ENCODE measurements around the gene CTNNBL1.
A peak's percentile ranks its signal among the peaks of the same experiment; 100 is the strongest.

CTNNBL1 gene

DNA sequence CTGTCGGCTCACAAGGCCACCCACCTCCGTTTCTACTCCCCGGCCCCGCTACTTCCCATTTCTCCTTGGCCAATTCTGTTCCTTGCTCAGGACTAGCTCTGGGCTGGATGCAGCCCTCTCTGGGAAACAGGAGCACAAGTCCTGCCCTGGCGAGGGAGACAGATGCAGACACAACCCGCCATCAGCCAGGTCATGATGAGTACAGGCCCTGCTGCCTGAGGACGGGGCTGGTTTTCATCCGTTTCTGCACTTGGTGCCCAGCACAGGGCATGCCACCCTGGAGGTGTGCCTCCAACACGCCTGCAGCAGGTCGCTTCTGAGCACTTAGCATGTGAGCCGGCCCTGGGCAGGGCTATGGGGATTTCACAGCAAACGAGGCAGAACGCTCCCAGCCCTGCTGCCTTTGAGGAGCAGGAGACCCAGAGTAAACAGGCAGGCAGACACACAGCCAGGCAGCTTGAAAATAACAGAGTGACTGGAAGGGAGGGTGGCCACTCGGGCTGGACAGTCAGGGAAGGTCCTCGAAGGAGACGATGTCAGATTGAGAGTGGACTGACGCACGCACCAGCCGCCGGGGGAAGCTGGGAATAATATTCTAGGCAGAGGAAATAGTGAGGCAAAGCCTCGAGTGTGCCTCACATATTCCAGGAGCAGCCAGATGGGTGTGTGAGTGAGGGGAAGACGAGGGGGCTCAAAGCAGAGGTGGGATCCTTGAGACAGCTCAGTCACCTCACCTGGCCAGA lies 187.9 kb downstream of the CTNNBL1 start:
- DNase-seq = no peak

DNA sequence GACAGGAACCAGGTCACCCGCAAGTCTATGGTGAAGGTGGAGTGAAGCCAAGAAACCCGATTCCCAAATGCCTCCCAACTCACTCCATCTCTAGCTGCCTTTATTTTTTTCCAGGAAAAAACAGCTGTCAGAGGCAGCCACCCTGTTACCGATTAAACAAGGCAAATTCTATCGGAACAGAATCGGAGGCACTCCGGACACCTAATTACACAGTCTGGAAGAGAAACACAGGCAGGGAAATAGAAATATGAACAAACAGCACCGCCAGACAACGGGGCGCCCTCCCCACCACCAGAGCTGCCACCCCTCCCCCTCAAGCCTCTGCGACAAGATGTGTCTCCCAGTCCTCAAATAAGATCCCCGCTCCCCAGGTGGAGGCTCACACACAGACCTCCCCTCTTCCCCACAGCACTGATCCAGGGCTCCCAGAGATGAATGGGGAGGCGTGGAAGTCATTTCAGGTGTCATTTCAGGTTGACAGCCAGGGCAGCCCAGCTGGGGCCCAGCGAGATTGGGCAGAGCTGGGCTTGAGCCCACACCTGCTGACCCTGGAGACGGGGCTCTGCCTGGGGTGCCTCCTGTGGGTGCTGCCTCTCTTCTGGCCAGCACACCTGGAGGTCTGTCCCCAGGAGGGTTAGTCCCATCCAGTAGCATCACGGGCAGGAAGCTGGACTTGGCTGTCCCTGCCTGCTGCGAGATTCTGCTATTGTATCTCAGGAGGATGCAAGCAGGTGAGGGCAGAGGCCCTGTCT lies 189.3 kb downstream of the CTNNBL1 start:
- DNase-seq = no peak

DNA sequence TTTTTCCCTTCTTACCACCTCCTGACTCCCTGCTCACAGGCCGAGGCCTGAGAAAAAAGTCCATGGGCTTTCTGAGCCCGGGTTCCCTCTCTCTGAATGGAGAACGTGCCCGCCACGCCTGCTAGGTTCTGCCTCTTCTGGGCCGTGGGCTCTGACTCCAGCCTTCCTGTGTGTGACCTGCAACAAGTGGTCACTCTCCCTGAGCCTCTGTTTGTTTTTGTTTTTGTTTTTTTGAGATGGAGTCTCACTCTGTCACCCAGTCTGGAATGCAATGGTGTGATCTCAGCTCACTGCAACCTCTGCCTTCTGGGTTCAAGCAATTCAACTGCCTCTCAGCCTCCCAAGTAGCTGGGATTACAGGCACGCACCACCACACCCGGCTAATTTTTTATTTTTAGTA lies 191.2 kb downstream of the CTNNBL1 start:
- DNase-seq = no peak

GRCh38 chr20:37885593-37886503 lies 192.0 kb downstream of the CTNNBL1 start:
- no peak for DNase-seq

DNA sequence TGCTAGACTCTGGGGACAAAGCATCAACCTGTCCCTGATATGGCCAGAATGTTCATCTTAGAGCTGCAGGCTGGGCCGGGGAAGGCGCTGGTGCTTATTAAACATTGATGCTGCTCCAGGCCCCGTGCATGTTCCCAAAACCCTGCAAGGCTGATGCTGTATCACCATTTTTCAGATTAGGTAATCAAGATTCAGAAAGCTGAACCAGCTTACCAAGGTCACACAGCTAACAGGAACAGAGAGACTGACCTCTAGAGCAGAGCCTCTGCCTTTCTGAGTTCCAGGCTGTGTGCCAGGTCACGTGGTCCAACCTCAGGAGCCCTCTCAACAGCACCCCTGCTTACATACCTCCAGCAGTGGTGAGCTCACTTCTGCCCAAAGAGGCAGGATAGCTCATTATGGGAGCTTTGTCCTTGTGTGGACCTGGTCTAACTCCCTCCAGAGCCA lies 193.0 kb downstream of the CTNNBL1 start:
- DNase-seq = no peak

DNA sequence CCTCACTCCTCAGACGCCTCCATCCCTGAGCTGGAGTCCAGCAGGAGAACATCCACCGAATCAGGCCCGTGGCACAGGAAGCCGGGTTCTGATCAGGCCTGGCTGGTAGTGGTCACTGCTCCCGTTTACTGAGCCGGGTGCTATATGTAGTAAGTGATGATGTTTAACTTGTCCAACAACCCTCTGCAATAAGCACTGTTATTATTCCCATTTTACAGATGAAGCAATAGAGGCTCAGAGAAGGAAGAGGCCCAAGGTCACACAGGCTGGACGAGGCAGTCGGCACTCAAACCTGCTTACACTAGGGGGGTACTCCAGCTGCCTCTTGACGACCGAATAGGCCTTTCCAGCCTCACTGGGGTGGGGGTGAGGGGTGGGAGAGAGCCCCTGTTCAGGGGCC lies 194.8 kb downstream of the CTNNBL1 start:
- no peak for DNase-seq

DNA sequence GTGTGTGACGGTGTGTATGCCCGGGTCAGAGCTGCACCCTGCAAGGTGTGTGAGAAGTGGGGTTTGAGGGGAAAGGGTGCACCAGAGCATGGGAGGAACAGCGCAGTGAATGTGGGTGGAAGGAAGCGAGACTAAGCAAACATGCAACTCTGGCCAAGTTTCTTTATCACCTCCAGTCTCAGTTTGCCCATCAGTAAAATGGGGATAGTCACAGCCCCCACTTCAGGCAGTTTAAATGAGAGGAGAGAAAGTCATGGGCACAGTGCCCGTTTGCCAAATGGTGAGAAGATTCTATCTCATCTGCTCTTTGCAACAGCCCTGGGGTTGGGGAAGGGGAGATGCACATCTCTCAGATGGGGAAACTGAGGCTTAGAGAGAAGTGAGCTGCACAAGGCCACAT lies 196.3 kb downstream of the CTNNBL1 start:
- DNase-seq = no peak

- peak; percentile 32 for DNase-seq
Measured at GRCh38 chr20:37890643-37891042, 196.8 kb downstream of the CTNNBL1 start.

- DNase-seq = no peak
Measured at GRCh38 chr20:37892001-37892400, 198.2 kb downstream of the CTNNBL1 start.

- DNase-seq = no peak
Measured at GRCh38 chr20:37893566-37894241, 199.9 kb downstream of the CTNNBL1 start.

DNA sequence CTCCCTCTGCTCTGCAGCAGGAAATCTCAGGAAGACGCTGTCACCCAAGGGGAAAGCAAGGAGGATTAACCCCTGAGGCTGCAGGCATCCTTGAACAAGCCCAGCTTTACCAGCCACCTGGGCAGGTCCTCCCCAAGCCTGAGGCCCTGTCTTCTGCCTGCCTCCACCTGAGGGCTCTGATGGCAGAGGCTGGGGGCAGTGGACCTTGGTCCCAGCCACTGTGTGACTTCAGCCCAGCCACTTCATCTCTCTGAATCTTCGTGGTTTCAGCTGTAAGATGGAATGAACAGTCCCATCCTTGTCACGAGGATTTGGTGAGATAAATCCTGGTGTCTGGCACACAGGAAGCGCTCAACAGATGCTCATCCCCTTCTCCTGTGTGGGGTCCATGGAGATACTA lies 200.6 kb downstream of the CTNNBL1 start:
- DNase-seq = no peak

DNA sequence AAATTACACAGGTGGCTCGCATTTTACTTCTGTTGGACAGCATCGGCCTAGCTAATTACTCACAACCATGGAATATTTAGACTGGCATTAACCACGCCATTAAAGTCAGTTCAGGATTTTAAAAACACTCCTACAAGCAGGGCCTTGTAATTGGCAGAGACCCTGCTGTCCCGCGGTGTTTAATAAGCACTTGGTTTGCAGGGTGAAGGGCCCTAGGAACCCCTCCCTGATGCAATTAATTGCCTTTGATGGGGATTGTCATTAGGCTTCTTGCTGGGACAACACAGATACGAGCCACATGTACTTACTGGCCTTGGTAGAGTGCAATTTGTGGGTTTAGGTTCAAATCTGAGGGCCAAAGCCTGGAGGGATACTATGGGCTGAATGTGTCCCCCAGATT lies 201.3 kb downstream of the CTNNBL1 start:
- peak; percentile 80 for DNase-seq

GRCh38 chr20:37896932-37897548 lies 203.2 kb downstream of the CTNNBL1 start:
- DNase-seq = no peak

GRCh38 chr20:37898233-37899104 lies 204.6 kb downstream of the CTNNBL1 start:
- no peak for DNase-seq

GRCh38 chr20:37899105-37900045 lies 205.5 kb downstream of the CTNNBL1 start:
- DNase-seq = no peak

- no peak for DNase-seq
Measured at GRCh38 chr20:37901240-37901639, 207.4 kb downstream of the CTNNBL1 start.

GRCh38 chr20:37901654-37902503 lies 208.0 kb downstream of the CTNNBL1 start:
- no peak for DNase-seq

DNA sequence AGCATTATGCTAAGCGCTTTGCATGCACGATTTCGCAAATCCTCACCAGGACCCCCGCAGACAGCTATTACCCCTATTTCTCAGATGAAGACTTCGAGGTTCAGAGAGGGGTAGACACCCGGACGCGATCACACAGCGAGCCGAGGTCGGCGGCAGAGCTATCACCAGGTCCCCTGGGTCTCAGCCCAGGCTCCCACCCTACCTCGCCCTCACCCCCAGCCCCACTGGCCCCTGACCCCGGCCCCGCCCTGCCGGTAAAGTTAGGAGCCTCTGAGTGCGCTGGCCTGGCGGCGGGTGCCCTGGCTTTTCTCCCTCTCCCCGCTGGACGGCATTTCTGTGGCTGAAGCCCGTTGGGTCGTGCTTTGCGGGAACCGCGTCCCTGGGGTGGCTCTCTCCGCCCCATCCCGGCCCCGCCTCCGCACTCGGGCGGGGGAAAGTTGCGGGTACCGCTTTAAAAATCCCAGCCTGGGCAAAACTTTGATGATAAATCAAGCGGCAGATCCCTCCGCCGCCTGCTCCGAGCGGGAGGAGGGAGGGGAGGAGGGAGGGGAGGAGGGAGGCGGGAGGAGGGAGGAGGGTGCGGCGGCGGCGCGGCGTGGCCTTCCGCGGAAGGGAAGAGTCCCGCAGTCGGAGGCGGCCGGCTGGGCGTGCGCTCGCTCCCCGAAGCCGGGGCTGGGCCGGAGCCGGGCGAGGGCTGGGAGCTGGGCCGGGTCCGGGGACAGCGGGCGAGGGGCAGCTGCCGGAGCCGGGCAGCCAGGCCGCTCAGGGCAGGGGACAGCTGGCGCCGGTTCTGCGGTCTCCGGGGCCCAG lies 208.9 kb downstream of the CTNNBL1 start, which contains the start of gene VSTM2L:
TSS of gene VSTM2L (plus strand) at position 624 of the 810 bp plus-strand sequence. CDS start 224 bp downstream, outside the sequence.
- no peak for DNase-seq

All from DMS79 (cell line).